Uterus (tissue), 2 donors: ENCODE measurements around the gene PEMT.

Experiments used
- POLR2A ChIP-seq, 2 donors: fragments of 450-650 bp; IDR thresholded peaks; one replicate each; pipeline ENCODE4 v1.6.1; 2016; ENCODE audit warnings: antibody characterized with exemption in 2 of 2, mild to moderate bottlenecking in 1 of 2, moderate library complexity in 1 of 2
- TF ChIP-seq, protein P1 (sequence below), 4 experiments: fragments of 200-600 bp in 2 of 4; fragments of 450-650 bp in 2 of 4; sonication (generic) in 2 of 4; IDR thresholded peaks; one replicate each; pipeline ENCODE4 v1.5.1; 2016 to 2019; ENCODE audit warnings: antibody characterized with exemption in 4 of 4, mild to moderate bottlenecking in 2 of 4, moderate library complexity in 1 of 4

DNA sequence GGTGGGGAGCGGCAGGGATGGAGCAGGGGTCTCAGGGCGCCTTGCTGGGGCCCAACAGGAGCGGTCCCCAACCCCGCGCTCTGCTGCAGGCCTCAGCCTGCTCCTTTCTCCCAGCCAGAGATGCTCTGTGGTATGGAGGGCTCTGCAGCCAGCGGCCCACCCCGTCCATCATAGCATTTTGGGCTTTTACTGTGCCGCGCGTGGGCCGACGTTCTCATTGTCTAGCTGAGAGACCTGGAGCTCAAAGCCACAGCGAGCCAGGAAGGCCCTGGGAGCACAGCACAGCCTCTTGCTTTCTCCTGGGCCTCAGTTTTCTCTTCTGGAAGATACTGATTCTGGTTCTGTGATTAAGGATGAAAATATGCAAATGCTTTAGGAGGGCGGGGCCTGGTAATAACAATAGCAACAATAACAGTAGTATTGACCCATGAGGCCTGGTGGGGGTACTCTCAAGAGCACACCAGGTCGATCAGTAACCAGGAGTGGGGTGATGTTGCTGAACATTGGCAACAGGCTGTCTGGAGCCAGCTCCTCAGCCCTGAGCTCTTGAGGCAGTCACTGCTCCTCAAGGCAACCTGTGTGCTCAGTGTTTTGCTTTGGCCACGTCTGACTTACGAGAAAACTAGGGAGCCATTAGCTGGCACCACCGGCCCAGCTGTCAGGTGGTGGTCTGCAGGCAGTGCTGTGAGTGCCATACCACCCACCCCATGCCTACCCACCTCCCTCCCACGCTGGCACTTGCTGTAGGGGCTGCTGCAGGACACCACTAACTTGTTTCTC lies 94.3 kb downstream of the PEMT start:
- TF ChIP-seq, protein P1, sequence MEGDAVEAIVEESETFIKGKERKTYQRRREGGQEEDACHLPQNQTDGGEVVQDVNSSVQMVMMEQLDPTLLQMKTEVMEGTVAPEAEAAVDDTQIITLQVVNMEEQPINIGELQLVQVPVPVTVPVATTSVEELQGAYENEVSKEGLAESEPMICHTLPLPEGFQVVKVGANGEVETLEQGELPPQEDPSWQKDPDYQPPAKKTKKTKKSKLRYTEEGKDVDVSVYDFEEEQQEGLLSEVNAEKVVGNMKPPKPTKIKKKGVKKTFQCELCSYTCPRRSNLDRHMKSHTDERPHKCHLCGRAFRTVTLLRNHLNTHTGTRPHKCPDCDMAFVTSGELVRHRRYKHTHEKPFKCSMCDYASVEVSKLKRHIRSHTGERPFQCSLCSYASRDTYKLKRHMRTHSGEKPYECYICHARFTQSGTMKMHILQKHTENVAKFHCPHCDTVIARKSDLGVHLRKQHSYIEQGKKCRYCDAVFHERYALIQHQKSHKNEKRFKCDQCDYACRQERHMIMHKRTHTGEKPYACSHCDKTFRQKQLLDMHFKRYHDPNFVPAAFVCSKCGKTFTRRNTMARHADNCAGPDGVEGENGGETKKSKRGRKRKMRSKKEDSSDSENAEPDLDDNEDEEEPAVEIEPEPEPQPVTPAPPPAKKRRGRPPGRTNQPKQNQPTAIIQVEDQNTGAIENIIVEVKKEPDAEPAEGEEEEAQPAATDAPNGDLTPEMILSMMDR (IDR thresholded peaks at IDR 0.05): no peak
- peak in 1 of 2 donors; percentile 15 for TF ChIP-seq POLR2A (IDR thresholded peaks at IDR 0.05)
